Karpas-422 (cell line): ENCODE data around the gene DPCD. TPM values are rescaled to one million over a fixed set of nuclear protein-coding genes. Genes with fewer than 3 reads are reported as not detected.

Source experiments
- DNase-seq: peaks from one replicate; pipeline ENCODE4 v3.0.0-alpha.2; 2015
- H2AFZ ChIP-seq: fragments of 200-600 bp; sonication (generic); 2 replicates; pipeline ENCODE4 v1.6.1; 2014; ENCODE audit warnings: antibody characterized with exemption, low read length, mixed read lengths
- H3K27ac ChIP-seq: fragments of 200-600 bp; sonication (generic); 2 replicates; pipeline ENCODE4 v1.5.1; 2014; ENCODE audit warnings: mild to moderate bottlenecking, low read length, moderate library complexity
- H3K27me3 ChIP-seq: fragments of 200-600 bp; sonication (generic); 2 replicates; pipeline ENCODE4 v1.6.1; 2014; ENCODE audit warnings: low read length, mixed read lengths
- H3K36me3 ChIP-seq: fragments of 200-600 bp; sonication (generic); 2 replicates; pipeline ENCODE4 v1.6.1; 2014; ENCODE audit warnings: low read length, mixed read lengths; ENCODE audit not compliant: insufficient read depth
- H3K4me1 ChIP-seq: fragments of 200-600 bp; sonication (generic); 2 replicates; pipeline ENCODE4 v1.6.1; 2014; ENCODE audit warnings: mild to moderate bottlenecking, low read length, mixed read lengths
- H3K4me2 ChIP-seq: fragments of 200-600 bp; sonication (generic); 2 replicates; pipeline ENCODE4 v1.6.1; 2014; ENCODE audit warnings: low read length, low read depth, mild to moderate bottlenecking; ENCODE audit not compliant: poor library complexity, severe bottlenecking
- H3K4me3 ChIP-seq: fragments of 200-600 bp; sonication (generic); 2 replicates; pipeline ENCODE4 v1.5.1; 2014; ENCODE audit warnings: mild to moderate bottlenecking, antibody characterized with exemption, low read length, mixed read lengths
- H3K79me2 ChIP-seq: fragments of 200-600 bp; sonication (generic); 2 replicates; pipeline ENCODE4 v1.6.1; 2014; ENCODE audit warnings: mild to moderate bottlenecking, low read length, mixed read lengths
- H3K9ac ChIP-seq: fragments of 200-600 bp; sonication (generic); 2 replicates; pipeline ENCODE4 v1.6.0; 2014; ENCODE audit warnings: low read length
- H3K9me2 ChIP-seq: fragments of 200-600 bp; sonication (generic), shearing (Covaris generic); replicated peaks from 2 replicates; pipeline ENCODE4 v1.6.0; 2014; ENCODE audit warnings: mild to moderate bottlenecking, low read length, moderate library complexity; ENCODE audit not compliant: insufficient read depth
- H3K9me3 ChIP-seq: fragments of 300-700, 200-600 bp; sonication (generic); 2 replicates; pipeline ENCODE4 v1.6.1; 2014; ENCODE audit warnings: low read length, mixed read lengths
- H4K20me1 ChIP-seq: fragments of 200-600 bp; sonication (generic); 2 replicates; pipeline ENCODE4 v1.6.1; 2014; ENCODE audit warnings: mild to moderate bottlenecking, antibody characterized with exemption, low read length, low read depth; ENCODE audit not compliant: insufficient read depth
- total RNA-seq: library from RNA; depleted of rRNA; stranded (reverse); fragments of >200 nt; shearing (Covaris generic); gene quantifications from 2 replicates; pipeline ENCODE4 v1.2.3, GENCODE V29; 2014; ENCODE audit warnings: low replicate concordance

Gene DPCD
- total RNA-seq, 1 experiment from 2014 or later = 15.7 TPM

- H3K36me3 ChIP-seq = no peaks in the 10 kb centered on the region
- peak; percentile 86 for DNase-seq
- no peaks in the 10 kb centered on the region for H3K27me3 ChIP-seq
- H2AFZ ChIP-seq = peak overlapping the region; percentile 67; the same call in 1 of the 2 replicates
- H3K4me3 ChIP-seq = peak overlapping the region; percentile 72
- no peaks in the 10 kb centered on the region for H3K9me3 ChIP-seq
- H3K9ac ChIP-seq = peak overlapping the region; percentile 70
- H3K9me2 ChIP-seq = no peaks in the 10 kb centered on the region
- no peak overlapping the region for H3K27ac ChIP-seq
- peak overlapping the region; percentile 79 for H3K4me2 ChIP-seq
- peaks cover 6% of the 10 kb centered on the region for H3K4me1 ChIP-seq
- no peaks in the 10 kb centered on the region for H3K79me2 ChIP-seq
- no peaks in the 10 kb centered on the region for H4K20me1 ChIP-seq
Measured at GRCh38 chr10:101569622-101570427, 18.3 kb upstream of the DPCD start.

DNA sequence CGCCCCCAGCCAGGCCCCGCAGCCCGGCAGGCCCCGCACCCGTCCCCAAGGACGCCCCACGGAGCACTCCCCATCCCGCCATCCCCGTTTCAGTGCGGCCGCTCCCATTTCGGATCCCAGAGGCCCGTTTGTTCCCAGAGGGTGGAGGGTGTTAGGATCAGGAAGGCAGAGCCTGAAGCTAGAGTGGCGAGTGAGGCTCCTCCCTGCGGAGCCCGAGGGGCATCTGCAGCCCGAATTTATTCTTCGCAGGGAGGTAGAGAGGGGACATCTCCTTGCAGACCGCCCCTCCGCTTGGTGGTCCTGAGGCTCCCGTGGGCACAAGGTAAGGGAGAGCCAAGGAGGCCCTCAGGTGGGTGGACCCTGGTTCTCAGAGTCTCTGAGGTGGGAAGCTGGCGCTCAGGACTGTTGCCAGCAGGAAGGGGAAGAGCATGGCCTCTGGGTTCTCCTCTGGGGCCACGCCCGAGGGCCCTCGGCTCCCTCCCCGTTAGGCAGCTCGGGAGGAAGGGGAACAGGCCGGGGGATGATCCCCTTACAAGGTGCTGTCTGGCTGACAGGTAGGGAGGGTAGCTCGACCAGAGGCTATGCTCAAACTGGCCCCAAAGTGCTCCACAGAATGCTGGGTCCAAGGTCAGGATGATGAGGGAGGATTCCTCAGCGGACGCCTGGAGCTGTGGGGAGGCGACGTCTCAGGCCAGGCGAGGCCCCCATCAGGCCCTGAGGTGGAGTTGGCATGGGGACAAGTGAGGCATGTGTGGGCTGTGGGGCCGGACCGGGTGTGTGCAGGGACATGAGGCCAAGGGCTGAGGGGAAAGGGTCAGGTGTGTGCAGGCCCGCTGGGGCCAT is 17.5 kb upstream of the DPCD start:
- peak overlapping the region; percentile 70 for H3K9ac ChIP-seq
- DNase-seq = no peak

GRCh38 chr10:101571271-101571925 is 16.7 kb upstream of the DPCD start:
- no peak for DNase-seq
- Histone ChIP-seq H3K9ac (no peak overlapping the region), H3K36me3 (no peaks in the 10 kb centered on the region), H4K20me1 (no peaks in the 10 kb centered on the region), H2AFZ (no peak overlapping the region), H3K27me3 (no peaks in the 10 kb centered on the region), H3K27ac (no peak overlapping the region), H3K4me3 (no peak overlapping the region), H3K79me2 (no peaks in the 10 kb centered on the region), H3K4me1 (peaks cover 6% of the 10 kb centered on the region), H3K9me2 (no peaks in the 10 kb centered on the region), H3K4me2 (no peak overlapping the region), H3K9me3 (no peaks in the 10 kb centered on the region)

More for the DNA sequence above, 17.5 kb upstream of the DPCD start:
- Histone ChIP-seq H2AFZ (no peak overlapping the region), H3K4me3 (peak overlapping the region; percentile 72; the same call in 1 of the 2 replicates), H3K36me3 (no peaks in the 10 kb centered on the region), H3K9me3 (no peaks in the 10 kb centered on the region), H3K4me1 (peaks cover 6% of the 10 kb centered on the region), H4K20me1 (no peaks in the 10 kb centered on the region), H3K9me2 (no peaks in the 10 kb centered on the region), H3K27me3 (no peaks in the 10 kb centered on the region), H3K4me2 (peak overlapping the region; percentile 79), H3K27ac (no peak overlapping the region), H3K79me2 (no peaks in the 10 kb centered on the region)

GRCh38 chr10:101572126-101572525 is 16.0 kb upstream of the DPCD start:
- Histone ChIP-seq H4K20me1 (no peaks in the 10 kb centered on the region), H3K27ac (no peak overlapping the region), H3K27me3 (no peaks in the 10 kb centered on the region), H3K4me3 (no peak overlapping the region), H2AFZ (no peak overlapping the region), H3K9me2 (no peaks in the 10 kb centered on the region), H3K9ac (no peak overlapping the region), H3K9me3 (no peaks in the 10 kb centered on the region), H3K4me2 (no peak overlapping the region), H3K79me2 (no peaks in the 10 kb centered on the region), H3K36me3 (no peaks in the 10 kb centered on the region), H3K4me1 (peaks cover 6% of the 10 kb centered on the region)
- DNase-seq = no peak

- Histone ChIP-seq H4K20me1 (no peaks in the 10 kb centered on the region), H3K27ac (no peak overlapping the region), H2AFZ (no peak overlapping the region), H3K36me3 (no peaks in the 10 kb centered on the region), H3K79me2 (no peaks in the 10 kb centered on the region), H3K9ac (no peak overlapping the region), H3K9me2 (no peaks in the 10 kb centered on the region), H3K4me1 (peaks cover 6% of the 10 kb centered on the region), H3K4me3 (no peak overlapping the region), H3K9me3 (no peaks in the 10 kb centered on the region), H3K4me2 (no peak overlapping the region), H3K27me3 (no peaks in the 10 kb centered on the region)
- DNase-seq = no peak
Measured at GRCh38 chr10:101572785-101573184, 15.3 kb upstream of the DPCD start.

- H3K36me3 ChIP-seq = no peaks in the 10 kb centered on the region
Measured at GRCh38 chr10:101573885-101574753, 14.0 kb upstream of the DPCD start.

GRCh38 chr10:101575091-101575490 is 13.0 kb upstream of the DPCD start:
- no peak overlapping the region for H3K9ac ChIP-seq
- H3K9me2 ChIP-seq = no peaks in the 10 kb centered on the region
- H3K79me2 ChIP-seq = no peaks in the 10 kb centered on the region
- H3K9me3 ChIP-seq = no peaks in the 10 kb centered on the region
- no peaks in the 10 kb centered on the region for H3K27me3 ChIP-seq
- no peaks in the 10 kb centered on the region for H4K20me1 ChIP-seq
- no peak overlapping the region for H2AFZ ChIP-seq
- no peaks in the 10 kb centered on the region for H3K36me3 ChIP-seq
- H3K27ac ChIP-seq = no peak overlapping the region
- no peak overlapping the region for H3K4me2 ChIP-seq
- no peak overlapping the region for H3K4me3 ChIP-seq
- no peaks in the 10 kb centered on the region; the same call in 1 of the 2 replicates for H3K4me1 ChIP-seq
- no peak for DNase-seq

More at GRCh38 chr10:101573885-101574753, 14.0 kb upstream of the DPCD start:
- Histone ChIP-seq H3K79me2 (no peaks in the 10 kb centered on the region), H3K4me2 (no peak overlapping the region), H4K20me1 (no peaks in the 10 kb centered on the region), H3K4me1 (peaks cover 6% of the 10 kb centered on the region), H3K27me3 (no peaks in the 10 kb centered on the region), H2AFZ (no peak overlapping the region), H3K9me2 (no peaks in the 10 kb centered on the region), H3K4me3 (no peak overlapping the region), H3K9ac (no peak overlapping the region), H3K9me3 (no peaks in the 10 kb centered on the region), H3K27ac (no peak overlapping the region)
- DNase-seq = no peak
